HUDEP-2 (cell line): ENCODE results near the gene TMTC1.
A peak's percentile ranks its signal among the peaks of the same experiment; 100 is the strongest.
"Not testable (repeated sequence)": the region's sequence is repeated elsewhere in the genome, so short reads cannot be mapped to it uniquely, and the experiment has no call there.

Source experiments
- DNase-seq, 76 experiments: peaks; one replicate each; lab custom pipeline; 2025; ENCODE audit not compliant: unreplicated experiment in 76 of 76; lab: John Stamatoyannopoulos, UW

The TMTC1 gene

GRCh38 chr12:29582146-29582545, 201.6 kb downstream of the TMTC1 start:
- DNase-seq: no peak

DNA sequence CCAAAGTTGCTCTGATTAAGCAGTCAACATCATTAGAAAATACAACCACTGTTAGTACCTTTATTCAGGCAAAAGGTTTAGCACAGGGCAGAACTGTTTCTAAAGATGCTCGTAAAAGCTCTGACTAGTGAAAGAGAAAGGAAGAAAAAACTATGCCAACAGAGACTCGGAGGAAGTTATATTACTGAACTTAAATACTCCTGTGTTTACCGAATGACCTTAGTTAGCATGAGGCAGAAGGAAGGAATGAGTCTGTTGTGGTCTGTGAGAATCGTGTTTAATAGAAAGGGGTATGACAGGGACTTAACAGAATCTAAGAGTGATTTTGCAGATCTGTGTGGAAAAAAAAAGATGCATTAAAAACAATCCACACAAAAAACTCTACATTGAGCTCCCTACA, 202.1 kb downstream of the TMTC1 start:
- DNase-seq: no peak

DNA sequence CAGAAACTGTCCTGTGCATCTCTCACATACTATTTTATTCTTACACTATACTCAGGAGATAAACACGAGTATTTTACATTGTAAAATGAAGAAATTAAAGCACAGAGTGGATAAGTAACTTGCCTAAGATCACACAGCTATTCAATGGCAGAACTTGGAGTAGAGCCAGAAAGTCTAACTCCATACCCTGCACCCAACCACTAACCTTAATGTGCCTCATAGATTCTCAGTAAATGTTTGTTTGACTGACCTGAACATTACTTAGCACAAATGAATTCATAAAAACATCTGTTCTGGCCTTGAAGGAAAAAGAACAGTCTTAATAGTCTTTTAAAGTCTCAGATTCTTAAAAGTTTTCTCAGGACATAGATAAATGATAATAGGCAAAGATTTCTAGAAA, 202.8 kb downstream of the TMTC1 start:
- DNase-seq: no peak

GRCh38 chr12:29578731-29579130, 205.0 kb downstream of the TMTC1 start:
- no peak for DNase-seq

DNA sequence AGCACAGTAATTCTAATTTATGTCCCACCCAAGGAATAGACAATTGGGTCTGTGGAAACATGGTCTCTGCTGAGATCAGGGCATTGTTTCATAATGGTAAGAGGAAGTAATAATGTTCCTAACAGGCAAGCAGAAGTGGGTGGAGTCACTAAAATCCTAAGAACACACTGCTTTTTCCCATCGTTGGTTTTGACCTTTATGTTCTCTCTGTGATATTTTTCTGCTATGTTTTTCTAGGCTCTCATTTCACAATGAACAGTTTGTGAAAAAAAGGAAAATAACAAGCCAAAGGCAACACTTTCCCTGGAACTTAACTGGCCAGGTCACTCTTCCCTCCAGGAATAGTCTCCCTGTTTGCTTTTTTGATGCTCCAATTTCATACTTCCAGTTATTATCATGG, 205.7 kb downstream of the TMTC1 start:
- DNase-seq: no peak

GRCh38 chr12:29574500-29574899, 209.2 kb downstream of the TMTC1 start:
- no peak for DNase-seq

GRCh38 chr12:29572938-29573337, 210.8 kb downstream of the TMTC1 start:
- no peak for DNase-seq

DNA sequence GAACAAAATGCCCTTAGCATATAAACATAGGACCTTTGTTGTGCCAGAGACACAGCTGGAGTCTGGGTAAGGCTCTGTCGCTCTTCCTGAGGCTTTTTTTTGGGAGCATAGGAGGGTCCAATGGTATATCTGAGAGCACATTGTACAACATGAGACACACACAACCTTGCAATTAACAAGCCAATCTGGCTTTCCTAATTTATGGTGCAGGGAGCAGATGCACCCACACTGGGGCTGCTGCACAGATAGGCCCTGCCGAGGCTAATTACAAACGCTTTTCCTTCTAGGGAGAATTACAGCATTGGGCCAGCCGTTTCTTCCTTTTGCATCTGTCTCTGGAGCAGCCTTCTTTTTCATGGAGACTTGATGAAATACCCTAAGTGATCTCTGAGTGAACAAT, 211.3 kb downstream of the TMTC1 start:
- DNase-seq: no peak

GRCh38 chr12:29569132-29569757, 214.5 kb downstream of the TMTC1 start:
- DNase-seq: no peak

- no peak for DNase-seq
Measured at GRCh38 chr12:29566441-29566840, 217.3 kb downstream of the TMTC1 start.

- no peak for DNase-seq
Measured at GRCh38 chr12:29565727-29566126, 218.0 kb downstream of the TMTC1 start.

- no peak for DNase-seq
Measured at GRCh38 chr12:29564925-29565324, 218.8 kb downstream of the TMTC1 start.

DNA sequence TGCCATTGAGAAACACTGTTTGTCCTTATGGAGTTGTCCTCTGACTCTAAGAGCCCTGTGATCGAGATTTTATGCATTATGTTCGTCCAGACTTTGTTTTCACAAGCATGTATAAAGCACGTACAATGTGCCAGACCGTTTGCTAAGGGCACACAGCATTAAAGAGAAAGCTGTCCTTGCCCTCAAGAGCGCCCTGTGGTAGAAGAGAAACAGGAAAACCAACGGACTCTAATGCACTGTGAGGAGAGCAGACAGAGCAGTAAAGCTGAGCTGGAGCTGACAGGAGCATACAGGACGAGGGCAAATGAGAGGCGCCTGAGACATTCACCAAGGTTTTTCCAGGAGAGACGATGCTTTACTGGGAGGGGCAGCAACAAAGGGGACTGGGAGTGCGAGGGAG, 220.1 kb downstream of the TMTC1 start:
- no peak for DNase-seq

DNA sequence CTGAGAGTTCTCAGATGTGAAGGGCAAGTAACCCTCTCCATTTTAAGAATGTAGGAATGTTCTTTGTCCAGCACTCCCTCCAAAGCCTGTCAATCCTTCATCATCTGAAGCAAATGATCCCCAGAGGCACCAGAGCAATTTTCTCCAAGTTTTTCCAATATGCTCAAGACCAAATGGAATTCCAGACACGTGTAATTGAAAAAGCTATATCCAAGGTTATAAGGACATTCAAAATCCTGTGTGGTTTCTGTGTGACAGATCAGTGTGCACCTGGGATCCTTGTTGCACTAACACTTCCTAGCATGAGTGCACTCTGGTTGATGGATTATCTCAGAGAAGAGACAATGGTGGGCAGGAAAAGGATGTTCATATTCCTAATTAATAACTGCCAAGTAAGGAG, 220.7 kb downstream of the TMTC1 start:
- DNase-seq: no peak

DNA sequence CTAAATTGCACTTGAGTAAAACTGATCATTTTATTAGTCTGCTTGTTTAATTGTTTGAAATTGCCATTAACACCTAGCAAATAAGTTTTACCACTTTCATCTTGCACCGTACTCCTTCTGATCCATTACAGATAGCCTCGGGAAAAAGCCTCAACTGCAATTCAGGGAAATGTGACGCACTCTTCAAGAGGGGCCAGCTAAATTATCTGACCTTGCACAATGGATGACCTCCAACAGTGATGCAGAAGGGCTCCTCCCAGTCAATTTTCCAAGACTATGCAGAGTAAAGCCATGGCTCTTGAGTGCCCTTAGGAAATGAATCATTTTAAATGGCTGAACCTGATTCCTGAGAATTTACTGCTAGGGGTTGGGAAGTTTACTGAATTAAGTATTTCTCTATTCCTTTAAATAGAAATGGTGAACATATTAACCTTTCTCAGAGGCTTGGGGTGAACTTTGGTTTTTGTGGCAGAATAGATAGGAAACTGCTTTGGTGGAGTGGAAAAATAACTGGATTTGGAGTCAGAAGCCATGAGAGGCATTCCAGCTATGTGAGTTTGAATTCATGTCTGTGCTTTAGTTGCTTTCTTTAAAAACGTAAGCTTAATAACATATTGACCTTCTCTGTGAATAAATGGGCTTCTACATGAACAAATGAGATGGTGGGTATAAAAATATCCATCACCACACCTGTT, 221.5 kb downstream of the TMTC1 start:
- no peak for DNase-seq

GRCh38 chr12:29561664-29562071, 222.1 kb downstream of the TMTC1 start:
- DNase-seq: no peak

GRCh38 chr12:29559198-29559597, 224.5 kb downstream of the TMTC1 start:
- DNase-seq: no peak

DNA sequence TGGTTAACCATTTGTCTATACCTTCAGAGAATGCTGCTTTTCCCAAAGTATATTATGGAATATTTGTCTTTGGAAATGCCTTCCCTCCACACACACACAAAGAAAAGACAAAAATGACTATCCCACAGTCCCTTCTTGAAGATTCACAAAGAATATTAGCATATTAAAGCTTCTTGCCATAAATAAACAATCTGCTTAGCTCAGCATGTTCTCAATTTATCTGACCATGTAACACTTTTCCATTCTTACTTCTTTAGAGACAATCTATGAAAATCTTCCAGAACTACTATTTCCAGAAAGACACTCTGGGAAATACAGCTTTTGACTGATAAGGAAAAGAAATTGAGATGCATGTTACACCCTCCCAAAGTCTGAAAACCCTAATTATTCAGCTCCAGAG, 227.4 kb downstream of the TMTC1 start:
- DNase-seq: no peak

- not testable (repeated sequence) for DNase-seq
Measured at GRCh38 chr12:29555451-29555850, 228.3 kb downstream of the TMTC1 start.

DNA sequence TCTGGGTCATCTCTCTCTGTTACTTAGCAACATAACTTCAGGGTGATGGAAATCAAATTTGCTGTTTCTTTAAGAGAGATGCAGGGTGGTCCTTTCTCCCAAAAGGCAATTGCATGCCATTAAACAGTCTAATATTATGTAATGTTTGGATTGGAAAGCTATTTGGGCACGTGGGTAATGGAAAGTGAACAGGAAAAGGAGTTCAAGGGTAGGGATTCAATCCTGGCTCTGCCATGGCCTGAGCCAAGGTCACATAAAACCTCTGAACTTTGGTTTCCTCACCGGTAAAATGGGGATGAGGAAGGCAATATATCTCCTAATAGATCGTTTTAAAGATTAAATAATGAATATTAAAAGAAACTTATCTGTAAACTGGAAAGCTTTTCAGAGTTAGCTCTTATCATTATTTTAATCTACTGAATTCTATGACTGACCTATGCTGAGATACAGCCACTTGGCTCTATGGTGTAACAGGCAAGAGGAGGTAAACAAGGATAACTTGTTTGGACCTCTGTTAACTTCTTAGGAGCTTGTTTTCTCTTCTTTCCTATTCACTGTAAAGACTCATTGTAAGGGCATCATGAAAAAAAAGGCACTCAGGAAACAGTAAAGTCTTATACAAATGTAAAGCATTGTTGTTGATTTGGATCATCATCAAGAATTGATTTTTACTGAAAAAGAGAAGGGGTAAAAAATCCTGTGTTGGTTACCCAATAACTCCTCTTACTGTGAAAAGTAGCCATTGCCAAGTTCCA, 230.6 kb downstream of the TMTC1 start:
- DNase-seq: no peak

GRCh38 chr12:29552324-29552927, 231.3 kb downstream of the TMTC1 start:
- peak in 44 of 76 experiments; percentile 1 to 65 (median 18) for DNase-seq
